ENCODE measurements around the gene MAPKAP1.

Gene MAPKAP1

GRCh38 chr9:125440411-125440810, 266.6 kb downstream of the MAPKAP1 start:
- Histone ChIP-seq H3K9me3 (ENCODE audit: control insufficient read depth in 1 of 2, low read length in 2 of 2) (no peaks in the 10 kb centered on the region), H3K27me3 (ENCODE audit: control insufficient read depth in 1 of 2, insufficient read depth in 2 of 2, low read length in 2 of 2) (no peaks in the 10 kb centered on the region), H3K36me3 (ENCODE audit: control insufficient read depth in 1 of 2, insufficient read depth in 2 of 2, low read length in 2 of 2) (peaks cover 22 to 34% of the 10 kb centered on the region in 2 donors), H3K4me3 (ENCODE audit: low read depth in 1 of 2, low read length in 2 of 2) (no peak overlapping the region), H3K4me1 (ENCODE audit: control insufficient read depth in 1 of 2, insufficient read depth in 2 of 2, low read length in 2 of 2) (no peaks in the 10 kb centered on the region), H3K27ac (ENCODE audit: low read depth, low read length) (no peak overlapping the region), H3K9ac (ENCODE audit: low read depth in 1 of 2, low read length in 2 of 2) (no peak overlapping the region)

DNA sequence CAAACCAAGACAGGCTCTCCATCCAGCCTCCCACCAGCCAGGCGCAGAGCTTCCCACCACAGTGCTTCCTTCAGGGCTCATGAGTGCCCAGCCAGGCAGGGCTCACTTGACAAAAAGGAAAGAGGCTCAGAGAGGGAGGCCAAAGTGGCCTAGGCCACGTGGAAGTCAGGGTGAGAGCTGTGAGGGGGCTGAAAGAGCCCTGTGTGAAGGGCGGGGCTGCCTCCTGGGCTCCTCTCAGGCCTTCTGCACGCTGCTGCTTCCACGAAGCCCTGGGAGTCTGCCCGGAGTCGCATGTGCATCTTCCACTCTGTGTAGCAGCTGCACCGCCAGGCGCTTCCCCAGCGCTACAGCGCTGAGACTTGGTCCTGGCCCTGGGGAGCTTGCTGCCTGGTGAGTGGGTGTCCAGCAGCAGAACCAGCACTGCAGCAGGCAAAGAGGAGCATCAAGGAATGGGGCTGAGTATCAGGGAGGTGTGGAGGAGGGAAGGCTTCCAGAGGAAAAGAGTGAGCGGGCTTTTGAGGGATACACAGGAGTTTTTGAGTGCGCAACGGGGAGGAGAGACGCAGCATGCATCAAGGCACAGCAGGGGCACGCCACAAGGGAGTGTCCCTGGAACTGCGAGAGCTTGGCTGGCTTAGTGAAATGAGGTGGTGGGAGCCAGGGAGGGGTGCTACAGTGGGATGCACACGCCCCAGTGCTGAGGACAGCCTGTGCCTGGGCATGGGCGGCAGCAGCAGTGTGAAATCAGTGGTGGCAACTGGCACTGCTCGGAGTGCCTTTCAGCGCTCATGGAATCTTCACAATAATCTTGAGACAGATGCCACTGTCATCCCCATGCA, 267.4 kb downstream of the MAPKAP1 start:
- Histone ChIP-seq H3K4me3 (ENCODE audit: low read depth in 1 of 2, low read length in 2 of 2) (no peak overlapping the region), H3K9ac (ENCODE audit: low read depth in 1 of 2, low read length in 2 of 2) (no peak overlapping the region), H3K27me3 (ENCODE audit: control insufficient read depth in 1 of 2, insufficient read depth in 2 of 2, low read length in 2 of 2) (no peaks in the 10 kb centered on the region), H3K36me3 (ENCODE audit: control insufficient read depth in 1 of 2, insufficient read depth in 2 of 2, low read length in 2 of 2) (peaks cover 22 to 34% of the 10 kb centered on the region in 2 donors), H3K4me1 (ENCODE audit: control insufficient read depth in 1 of 2, insufficient read depth in 2 of 2, low read length in 2 of 2) (no peaks in the 10 kb centered on the region), H3K27ac (ENCODE audit: low read depth, low read length) (no peak overlapping the region), H3K9me3 (ENCODE audit: control insufficient read depth in 1 of 2, low read length in 2 of 2) (no peaks in the 10 kb centered on the region)

GRCh38 chr9:125438506-125439433, 268.2 kb downstream of the MAPKAP1 start:
- Histone ChIP-seq H3K27me3 (ENCODE audit: control insufficient read depth in 1 of 2, insufficient read depth in 2 of 2, low read length in 2 of 2) (no peaks in the 10 kb centered on the region), H3K36me3 (ENCODE audit: control insufficient read depth in 1 of 2, insufficient read depth in 2 of 2, low read length in 2 of 2) (peaks cover 17 to 28% of the 10 kb centered on the region in 2 donors), H3K9me3 (ENCODE audit: control insufficient read depth in 1 of 2, low read length in 2 of 2) (no peaks in the 10 kb centered on the region), H3K27ac (ENCODE audit: low read depth, low read length) (no peak overlapping the region), H3K9ac (ENCODE audit: low read depth in 1 of 2, low read length in 2 of 2) (no peak overlapping the region), H3K4me3 (ENCODE audit: low read depth in 1 of 2, low read length in 2 of 2) (no peak overlapping the region), H3K4me1 (ENCODE audit: control insufficient read depth in 1 of 2, insufficient read depth in 2 of 2, low read length in 2 of 2) (no peaks in the 10 kb centered on the region)

- no peaks in the 10 kb centered on the region for H3K4me1 ChIP-seq (ENCODE audit: control insufficient read depth in 1 of 2, insufficient read depth in 2 of 2, low read length in 2 of 2)
Measured at GRCh38 chr9:125437771-125438221, 269.2 kb downstream of the MAPKAP1 start.

DNA sequence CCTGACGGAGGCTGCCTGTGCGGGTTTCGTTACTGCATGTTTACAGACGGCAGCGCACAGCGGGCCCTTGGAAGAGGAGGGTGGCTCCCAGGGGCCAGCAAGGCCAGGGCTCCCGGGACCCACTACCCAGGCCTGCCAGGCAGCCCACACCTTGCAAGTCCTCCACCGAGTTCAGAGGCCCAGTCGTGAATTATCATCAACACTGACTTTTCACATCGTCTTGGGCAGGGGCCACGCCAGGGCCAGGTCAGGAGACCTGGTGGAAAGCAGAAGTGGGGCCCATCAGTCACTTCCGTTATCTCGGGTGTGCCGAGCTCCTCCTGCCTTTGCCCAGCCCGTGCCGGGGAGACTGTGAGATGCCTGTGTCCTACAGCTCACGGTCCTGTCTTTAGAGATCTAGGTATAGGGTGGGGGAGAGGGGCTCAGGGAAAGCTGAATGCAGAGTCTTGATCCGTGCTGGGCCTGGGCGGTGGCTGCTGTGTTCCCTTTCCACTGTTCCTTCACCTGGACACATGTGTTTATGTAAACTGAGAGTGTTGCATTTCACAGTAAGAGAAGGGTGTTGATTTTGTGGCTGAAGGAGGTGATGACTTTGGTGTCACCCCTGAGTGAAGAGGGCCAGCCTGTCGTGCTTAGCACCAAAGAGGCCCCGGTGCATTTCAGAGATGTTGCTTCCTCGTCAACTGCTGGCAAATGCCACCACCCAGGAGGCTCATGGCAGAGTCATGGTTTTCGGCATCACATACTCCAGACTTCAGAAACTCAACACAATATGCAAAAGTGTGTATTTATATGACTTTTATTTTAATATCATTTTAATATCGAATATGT, 270.2 kb downstream of the MAPKAP1 start:
- no peak overlapping the region for H3K27ac ChIP-seq (ENCODE audit: low read depth, low read length)
- no peaks in the 10 kb centered on the region for H3K27me3 ChIP-seq (ENCODE audit: control insufficient read depth in 1 of 2, insufficient read depth in 2 of 2, low read length in 2 of 2)
- H3K4me3 ChIP-seq (ENCODE audit: low read depth in 1 of 2, low read length in 2 of 2) = no peak overlapping the region
- no peak overlapping the region for H3K9ac ChIP-seq (ENCODE audit: low read depth in 1 of 2, low read length in 2 of 2)
- no peaks in the 10 kb centered on the region for H3K9me3 ChIP-seq (ENCODE audit: control insufficient read depth in 1 of 2, low read length in 2 of 2)
- H3K36me3 ChIP-seq (ENCODE audit: control insufficient read depth in 1 of 2, insufficient read depth in 2 of 2, low read length in 2 of 2) = peaks cover 10 to 24% of the 10 kb centered on the region in 2 donors
- no peaks in the 10 kb centered on the region for H3K4me1 ChIP-seq (ENCODE audit: control insufficient read depth in 1 of 2, insufficient read depth in 2 of 2, low read length in 2 of 2)

More at GRCh38 chr9:125437771-125438221, 269.2 kb downstream of the MAPKAP1 start:
- Histone ChIP-seq H3K27me3 (ENCODE audit: control insufficient read depth in 1 of 2, insufficient read depth in 2 of 2, low read length in 2 of 2) (no peaks in the 10 kb centered on the region), H3K4me3 (ENCODE audit: low read depth in 1 of 2, low read length in 2 of 2) (no peak overlapping the region), H3K36me3 (ENCODE audit: control insufficient read depth in 1 of 2, insufficient read depth in 2 of 2, low read length in 2 of 2) (peaks cover 13 to 26% of the 10 kb centered on the region in 2 donors), H3K9ac (ENCODE audit: low read depth in 1 of 2, low read length in 2 of 2) (no peak overlapping the region), H3K9me3 (ENCODE audit: control insufficient read depth in 1 of 2, low read length in 2 of 2) (no peaks in the 10 kb centered on the region), H3K27ac (ENCODE audit: low read depth, low read length) (no peak overlapping the region)

DNA sequence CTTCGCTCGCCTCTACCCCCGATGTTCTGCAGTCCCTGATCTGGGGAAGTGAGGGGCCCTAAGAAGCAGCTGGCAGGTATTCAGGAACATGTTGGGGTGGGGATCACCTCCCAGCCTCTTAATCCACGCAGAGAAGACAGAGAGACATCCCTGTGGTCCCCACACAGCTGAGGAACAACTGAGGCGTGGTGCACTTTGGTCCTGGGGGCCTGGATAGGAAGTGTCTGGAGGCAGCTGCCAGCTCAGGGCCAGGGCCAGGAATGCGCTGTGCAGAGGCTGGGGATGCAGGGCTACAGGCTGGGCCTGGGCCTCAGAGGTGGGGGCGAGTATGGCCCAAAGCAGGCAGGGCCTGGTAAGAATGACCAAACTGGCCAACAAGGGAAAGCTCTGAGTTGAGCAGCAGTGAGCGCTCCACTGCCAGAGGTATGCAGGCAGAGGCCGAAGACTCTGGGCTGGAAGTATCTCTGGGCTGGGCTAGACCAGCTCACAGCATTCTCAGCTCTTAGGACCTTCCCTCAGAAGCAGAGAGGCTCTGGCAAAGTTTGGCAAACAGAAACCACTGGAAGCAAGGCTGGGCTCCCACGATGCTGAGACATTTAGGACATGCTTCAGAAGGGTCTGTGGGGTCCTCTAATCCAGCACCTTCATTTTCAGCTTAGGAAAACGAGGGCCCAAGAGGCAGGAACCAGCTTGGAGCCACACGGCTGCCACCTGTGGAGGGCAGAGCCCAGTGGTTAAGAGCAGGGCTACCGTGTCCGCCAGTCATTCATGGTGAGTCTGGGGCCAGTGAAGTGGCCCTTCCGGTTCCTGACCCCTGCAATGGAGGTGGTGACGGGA, 271.0 kb downstream of the MAPKAP1 start:
- H3K9ac ChIP-seq (ENCODE audit: low read depth in 1 of 2, low read length in 2 of 2) = no peak overlapping the region
- no peaks in the 10 kb centered on the region for H3K9me3 ChIP-seq (ENCODE audit: control insufficient read depth in 1 of 2, low read length in 2 of 2)
- no peaks in the 10 kb centered on the region for H3K4me1 ChIP-seq (ENCODE audit: control insufficient read depth in 1 of 2, insufficient read depth in 2 of 2, low read length in 2 of 2)
- H3K27ac ChIP-seq (ENCODE audit: low read depth, low read length) = no peak overlapping the region
- no peaks in the 10 kb centered on the region for H3K27me3 ChIP-seq (ENCODE audit: control insufficient read depth in 1 of 2, insufficient read depth in 2 of 2, low read length in 2 of 2)
- no peak overlapping the region for H3K4me3 ChIP-seq (ENCODE audit: low read depth in 1 of 2, low read length in 2 of 2)
- peaks cover 10 to 24% of the 10 kb centered on the region in 2 donors for H3K36me3 ChIP-seq (ENCODE audit: control insufficient read depth in 1 of 2, insufficient read depth in 2 of 2, low read length in 2 of 2)

DNA sequence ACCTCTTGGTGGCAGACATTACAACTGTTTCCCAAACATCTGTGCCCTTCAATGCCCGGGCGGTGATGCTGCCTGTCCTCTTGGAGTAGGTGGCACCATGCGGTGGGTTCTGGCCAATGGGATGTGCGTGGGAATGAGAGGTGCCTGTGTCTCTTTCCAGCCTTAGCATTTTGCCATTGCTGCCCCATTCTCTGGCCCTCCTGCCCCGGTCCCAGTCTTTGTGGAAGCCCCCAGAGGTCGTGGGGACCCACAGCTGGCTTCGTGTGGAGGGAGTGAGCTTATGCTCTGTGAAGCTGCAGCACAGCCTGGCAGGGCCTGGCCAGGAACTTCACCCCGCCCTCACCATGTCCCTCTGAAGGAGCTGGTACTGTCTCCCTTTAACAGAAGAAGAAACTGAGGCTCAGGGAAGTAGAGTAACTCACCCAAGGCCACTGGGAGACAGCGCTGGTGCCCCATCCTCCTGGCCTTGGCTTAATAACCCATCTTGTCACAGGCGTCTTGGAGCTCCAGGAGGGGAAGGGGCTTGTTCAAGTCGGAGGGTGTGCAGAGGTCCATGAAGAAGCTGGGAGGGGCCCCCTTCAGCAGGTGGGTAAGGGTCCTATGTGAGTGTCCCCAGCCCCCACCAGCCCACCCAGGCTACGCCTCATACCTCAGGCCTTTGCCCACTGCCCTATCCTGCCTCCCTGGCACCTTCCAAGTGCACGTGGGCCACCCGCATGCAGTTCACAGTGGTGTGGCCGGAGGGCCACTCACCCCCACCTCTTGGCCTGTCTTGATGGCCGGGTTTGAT, 271.8 kb downstream of the MAPKAP1 start:
- Histone ChIP-seq H3K27ac (ENCODE audit: low read depth, low read length) (no peak overlapping the region), H3K9me3 (ENCODE audit: control insufficient read depth in 1 of 2, low read length in 2 of 2) (no peaks in the 10 kb centered on the region), H3K4me1 (ENCODE audit: control insufficient read depth in 1 of 2, insufficient read depth in 2 of 2, low read length in 2 of 2) (no peaks in the 10 kb centered on the region), H3K36me3 (ENCODE audit: control insufficient read depth in 1 of 2, insufficient read depth in 2 of 2, low read length in 2 of 2) (peaks cover 4 to 16% of the 10 kb centered on the region in 2 donors), H3K4me3 (ENCODE audit: low read depth in 1 of 2, low read length in 2 of 2) (no peak overlapping the region), H3K9ac (ENCODE audit: low read depth in 1 of 2, low read length in 2 of 2) (no peak overlapping the region), H3K27me3 (ENCODE audit: control insufficient read depth in 1 of 2, insufficient read depth in 2 of 2, low read length in 2 of 2) (no peaks in the 10 kb centered on the region)

GRCh38 chr9:125433461-125434011, 273.5 kb downstream of the MAPKAP1 start:
- no peak overlapping the region for H3K4me3 ChIP-seq (ENCODE audit: low read depth in 1 of 2, low read length in 2 of 2)

More at GRCh38 chr9:125433461-125434011, 273.5 kb downstream of the MAPKAP1 start:
- Histone ChIP-seq H3K27me3 (ENCODE audit: control insufficient read depth in 1 of 2, insufficient read depth in 2 of 2, low read length in 2 of 2) (no peaks in the 10 kb centered on the region), H3K36me3 (ENCODE audit: control insufficient read depth in 1 of 2, insufficient read depth in 2 of 2, low read length in 2 of 2) (peaks cover 0 to under 1% of the 10 kb centered on the region in 2 donors), H3K9ac (ENCODE audit: low read depth in 1 of 2, low read length in 2 of 2) (no peak overlapping the region), H3K4me1 (ENCODE audit: control insufficient read depth in 1 of 2, insufficient read depth in 2 of 2, low read length in 2 of 2) (no peaks in the 10 kb centered on the region), H3K27ac (ENCODE audit: low read depth, low read length) (no peak overlapping the region), H3K9me3 (ENCODE audit: control insufficient read depth in 1 of 2, low read length in 2 of 2) (no peaks in the 10 kb centered on the region)

All from duodenal mucosa (tissue), 2 donors.